Cardiac muscle cell (in vitro differentiated cells and primary cell): Measurements from ENCODE around the gene PPP1R27. TPM values are rescaled to one million over a fixed set of nuclear protein-coding genes. Genes with fewer than 3 reads are reported as not detected.

ENCODE experiments used
- DNase-seq, 2 donors: peaks; one replicate each; pipeline versions ENCODE4 v3.0.0 to v3.0.0-alpha.2; 2010 to 2017; ENCODE audit warnings: low read depth in 1 of 2, low spot score in 1 of 2
- H3K27ac ChIP-seq: fragments of 200-600 bp; sonication (generic); 2 replicates; pipeline ENCODE4 v1.5.1; 2016
- H3K27me3 ChIP-seq: fragments of 200-600 bp; sonication (generic); 2 replicates; pipeline ENCODE4 v1.6.0; 2016; ENCODE audit warnings: control low read depth
- H3K36me3 ChIP-seq: fragments of 200-600 bp; sonication (generic); 2 replicates; pipeline ENCODE4 v1.5.1; 2016; ENCODE audit warnings: control low read depth
- H3K4me1 ChIP-seq: fragments of 200-600 bp; sonication (generic); 2 replicates; pipeline ENCODE4 v1.8.1; 2017; ENCODE audit warnings: low read depth, mild to moderate bottlenecking, mixed run types
- H3K4me3 ChIP-seq: fragments of 200-600 bp; sonication (generic); 2 replicates; pipeline ENCODE4 v1.5.1; 2016; ENCODE audit warnings: mild to moderate bottlenecking
- H3K9me3 ChIP-seq: fragments of 200-600 bp; sonication (generic); 2 replicates; pipeline ENCODE4 v1.5.1; 2017; ENCODE audit warnings: low read depth, mild to moderate bottlenecking, control low read depth
- polyA plus RNA-seq: library from polyadenylated mRNA; unstranded; fragments of >200 nt; fragmentation: Nextera tagmentation; extraction: Ambion mirVana; gene quantifications from 2 replicates; pipeline ENCODE4 v1.2.1, GENCODE V29; 2016
- total RNA-seq: library from RNA; depleted of rRNA; stranded (reverse); fragments of >200 nt; gene quantifications from 2 replicates; pipeline ENCODE4 v1.2.3, GENCODE V29; 2016
- TF ChIP-seq, protein P1 (sequence below): IDR thresholded peaks from 2 replicates; pipeline ENCODE4 v1.5.1; 2012; ENCODE audit warnings: low read depth, mild to moderate bottlenecking, low read length

Gene PPP1R27
- total and polyA plus RNA-seq, 2 experiments from 2014 or later = not detected

DNA sequence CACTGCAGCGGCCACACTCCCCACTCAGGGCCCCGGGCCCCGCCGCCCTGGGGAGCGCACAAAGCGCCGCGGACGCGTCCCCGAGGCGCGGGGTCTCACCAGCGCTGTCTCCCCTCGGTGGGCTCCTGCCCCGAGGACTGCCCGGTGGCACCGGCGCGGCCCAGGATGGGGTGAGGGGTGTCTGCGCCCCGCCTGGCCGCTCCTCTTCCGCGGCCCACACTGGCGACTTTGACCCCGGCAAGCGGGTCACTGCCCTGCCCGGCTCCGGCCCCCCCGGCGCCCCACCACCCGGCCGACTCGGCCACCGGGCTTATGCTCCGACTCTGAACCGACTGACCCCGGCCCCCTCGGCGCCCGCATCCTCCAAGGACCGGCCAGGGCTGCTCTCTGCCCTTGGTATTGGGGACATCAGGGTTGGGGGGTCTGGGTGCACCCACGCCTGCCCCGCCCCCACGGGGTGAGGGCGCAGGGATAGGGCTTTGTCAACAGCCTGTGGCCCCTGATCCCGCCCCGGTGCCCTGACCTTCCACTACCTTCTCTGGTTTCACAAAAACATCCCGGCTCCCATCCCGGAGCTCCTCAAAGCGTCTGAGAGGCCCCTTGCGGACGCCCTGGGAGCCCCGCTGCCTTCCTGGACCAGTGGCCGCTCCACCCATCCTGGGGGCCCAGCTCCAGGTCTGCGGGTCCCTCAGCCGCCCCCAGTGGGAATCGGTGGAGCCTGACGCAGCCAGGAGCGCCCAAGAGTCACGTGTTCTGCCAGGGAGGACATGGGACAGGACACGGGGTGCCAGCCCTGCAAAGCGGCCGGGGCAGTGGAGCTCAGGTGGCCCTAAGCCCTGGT is 30.1 kb downstream of the PPP1R27 start:
- Histone ChIP-seq H3K27me3 (peaks cover 98% of the 10 kb centered on the region), H3K4me3 (peak overlapping the region; percentile 26), H3K4me1 (no peaks in the 10 kb centered on the region), H3K36me3 (no peaks in the 10 kb centered on the region), H3K9me3 (no peaks in the 10 kb centered on the region), H3K27ac (no peak overlapping the region)
- TF ChIP-seq, protein P1, sequence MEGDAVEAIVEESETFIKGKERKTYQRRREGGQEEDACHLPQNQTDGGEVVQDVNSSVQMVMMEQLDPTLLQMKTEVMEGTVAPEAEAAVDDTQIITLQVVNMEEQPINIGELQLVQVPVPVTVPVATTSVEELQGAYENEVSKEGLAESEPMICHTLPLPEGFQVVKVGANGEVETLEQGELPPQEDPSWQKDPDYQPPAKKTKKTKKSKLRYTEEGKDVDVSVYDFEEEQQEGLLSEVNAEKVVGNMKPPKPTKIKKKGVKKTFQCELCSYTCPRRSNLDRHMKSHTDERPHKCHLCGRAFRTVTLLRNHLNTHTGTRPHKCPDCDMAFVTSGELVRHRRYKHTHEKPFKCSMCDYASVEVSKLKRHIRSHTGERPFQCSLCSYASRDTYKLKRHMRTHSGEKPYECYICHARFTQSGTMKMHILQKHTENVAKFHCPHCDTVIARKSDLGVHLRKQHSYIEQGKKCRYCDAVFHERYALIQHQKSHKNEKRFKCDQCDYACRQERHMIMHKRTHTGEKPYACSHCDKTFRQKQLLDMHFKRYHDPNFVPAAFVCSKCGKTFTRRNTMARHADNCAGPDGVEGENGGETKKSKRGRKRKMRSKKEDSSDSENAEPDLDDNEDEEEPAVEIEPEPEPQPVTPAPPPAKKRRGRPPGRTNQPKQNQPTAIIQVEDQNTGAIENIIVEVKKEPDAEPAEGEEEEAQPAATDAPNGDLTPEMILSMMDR = no peak
- DNase-seq = no peak

DNA sequence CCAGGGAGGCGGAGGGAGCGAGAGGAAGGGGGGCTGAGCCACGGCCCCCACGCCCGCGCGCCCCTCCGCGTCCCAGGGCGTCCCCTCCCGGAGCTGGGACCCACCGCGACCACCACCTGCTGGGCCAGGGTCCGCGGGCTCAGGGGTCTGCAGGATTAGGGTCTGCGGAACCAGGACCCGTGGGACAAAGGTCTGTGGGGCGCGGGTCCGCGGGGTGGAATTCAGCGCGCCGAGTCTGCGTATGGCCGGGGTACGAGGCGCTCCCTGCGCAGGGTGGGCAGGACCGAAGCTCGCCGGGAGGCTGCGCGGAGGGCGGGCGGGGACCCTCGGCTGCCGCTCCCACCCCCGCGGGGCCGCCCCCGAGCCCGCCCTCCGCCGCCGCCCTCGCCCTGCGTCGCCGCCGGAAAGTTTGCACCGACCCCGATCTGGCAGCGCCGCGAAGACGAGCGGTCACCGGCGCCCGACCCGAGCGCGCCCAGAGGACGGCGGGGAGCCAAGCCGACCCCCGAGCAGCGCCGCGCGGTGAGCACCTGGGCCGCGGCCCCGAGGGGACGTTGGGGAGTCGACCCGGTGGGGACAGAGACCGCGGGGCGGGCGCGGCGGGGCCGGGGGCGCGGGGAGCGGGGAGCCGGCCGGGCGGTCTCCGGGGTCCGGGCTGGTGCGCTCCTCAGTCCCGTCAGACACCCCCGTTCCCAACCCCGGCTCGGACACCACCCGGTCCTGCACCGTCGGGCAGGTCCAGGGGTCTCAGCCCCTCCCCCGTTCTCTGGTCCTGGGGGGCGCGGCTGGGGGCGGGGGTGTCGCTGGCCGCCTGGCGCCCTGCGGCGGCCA is 30.9 kb downstream of the PPP1R27 start, which contains the start of gene GCGR:
TSS of gene GCGR (plus strand) at position 423 of the 831 bp plus-strand sequence. CDS start 4,869 bp downstream, outside the sequence.
- H3K4me1 ChIP-seq = no peaks in the 10 kb centered on the region
- TF ChIP-seq, protein P1 = no peak
- no peaks in the 10 kb centered on the region for H3K36me3 ChIP-seq
- no peaks in the 10 kb centered on the region for H3K9me3 ChIP-seq
- H3K27ac ChIP-seq = no peak within 1 kb of the TSS
- DNase-seq = peak in 1 of 2 donors; percentile 40
- H3K27me3 ChIP-seq = peaks cover 93% of the 10 kb centered on the region
- peak within 1 kb of the TSS; percentile 26 for H3K4me3 ChIP-seq

DNA sequence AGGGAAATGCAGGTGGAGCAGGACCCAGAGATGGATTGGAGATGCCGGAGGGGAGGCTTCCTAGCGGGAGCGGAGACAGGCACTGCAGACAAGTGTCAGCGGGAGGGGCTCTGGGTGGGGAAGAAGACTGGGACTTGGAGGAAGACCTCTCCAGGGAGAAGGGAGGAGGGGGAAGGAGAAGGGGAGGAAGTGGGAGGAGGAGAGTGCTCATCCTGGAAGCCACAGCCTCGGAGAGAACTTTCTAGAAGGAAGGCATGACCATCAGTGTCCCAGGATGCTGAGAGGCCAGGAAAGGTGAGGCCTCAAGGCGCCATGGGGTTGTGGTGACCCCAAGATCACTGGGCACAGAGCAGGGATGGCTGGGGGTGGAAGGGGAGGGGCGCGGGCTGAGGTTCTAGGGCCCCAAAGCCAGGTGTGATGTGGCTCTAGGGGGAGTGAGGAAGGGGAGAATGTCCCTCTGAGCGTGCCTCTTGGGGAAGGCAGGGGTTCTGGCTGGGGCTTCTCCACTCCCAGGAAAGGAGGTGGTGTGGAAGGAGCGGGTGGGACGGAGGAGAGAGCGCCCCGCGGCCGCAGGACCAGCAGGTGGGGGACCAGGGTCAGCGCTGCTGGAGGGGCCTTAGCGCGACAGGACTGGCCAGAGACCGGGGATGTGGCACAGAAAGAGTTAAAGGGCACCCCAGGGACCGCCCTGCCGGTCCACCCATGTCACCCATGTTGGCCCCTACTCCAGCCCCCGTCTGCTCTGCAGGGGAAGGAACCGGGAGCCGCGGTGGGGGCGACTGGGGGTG is 31.8 kb downstream of the PPP1R27 start:
- H3K4me1 ChIP-seq = no peaks in the 10 kb centered on the region
- H3K9me3 ChIP-seq = no peaks in the 10 kb centered on the region
- H3K36me3 ChIP-seq = no peaks in the 10 kb centered on the region
- H3K27ac ChIP-seq = no peak overlapping the region
- peak overlapping the region; percentile 26 for H3K4me3 ChIP-seq
- TF ChIP-seq, protein P1 = no peak
- DNase-seq = no peak
- peaks cover 86% of the 10 kb centered on the region for H3K27me3 ChIP-seq

DNA sequence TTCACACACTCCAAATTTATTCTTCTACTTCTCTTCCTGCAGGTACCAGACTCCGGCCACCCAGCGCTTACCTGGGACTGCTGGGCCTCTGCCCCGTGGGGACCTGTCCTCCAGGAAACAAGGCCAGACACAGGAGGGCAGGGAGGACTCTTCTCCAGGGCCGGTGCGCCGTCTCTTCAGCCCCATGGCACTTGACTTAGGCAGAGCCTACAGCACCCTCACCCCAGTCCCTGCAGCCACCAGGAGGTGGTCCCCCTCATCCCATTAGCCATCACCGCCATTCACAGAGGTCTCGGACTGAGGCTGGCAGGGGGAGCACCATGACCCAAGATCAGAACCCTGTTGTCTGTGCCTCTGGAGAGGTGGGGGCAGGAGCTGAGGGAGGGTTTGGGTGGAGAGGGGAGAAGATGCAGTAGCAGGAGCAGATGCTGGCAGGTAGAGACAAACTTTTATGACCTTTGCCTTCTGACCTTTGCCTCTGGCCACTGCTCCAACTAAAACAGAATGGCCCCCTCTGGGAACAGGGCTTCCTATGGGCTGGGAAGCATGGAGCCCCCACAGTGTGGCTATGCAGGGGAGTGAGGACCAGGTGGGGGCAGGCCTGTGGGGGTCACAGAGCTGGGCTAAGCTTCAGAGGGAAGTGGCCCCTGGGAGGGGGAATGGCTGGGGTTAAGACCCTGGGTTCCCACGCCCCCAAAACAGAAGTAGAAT is 32.6 kb downstream of the PPP1R27 start:
- Histone ChIP-seq H3K27ac (no peak overlapping the region), H3K27me3 (peaks cover 77% of the 10 kb centered on the region), H3K4me1 (no peaks in the 10 kb centered on the region), H3K36me3 (no peaks in the 10 kb centered on the region), H3K9me3 (no peaks in the 10 kb centered on the region), H3K4me3 (no peak overlapping the region)
- no peak for DNase-seq
- TF ChIP-seq, protein P1 = no peak

DNA sequence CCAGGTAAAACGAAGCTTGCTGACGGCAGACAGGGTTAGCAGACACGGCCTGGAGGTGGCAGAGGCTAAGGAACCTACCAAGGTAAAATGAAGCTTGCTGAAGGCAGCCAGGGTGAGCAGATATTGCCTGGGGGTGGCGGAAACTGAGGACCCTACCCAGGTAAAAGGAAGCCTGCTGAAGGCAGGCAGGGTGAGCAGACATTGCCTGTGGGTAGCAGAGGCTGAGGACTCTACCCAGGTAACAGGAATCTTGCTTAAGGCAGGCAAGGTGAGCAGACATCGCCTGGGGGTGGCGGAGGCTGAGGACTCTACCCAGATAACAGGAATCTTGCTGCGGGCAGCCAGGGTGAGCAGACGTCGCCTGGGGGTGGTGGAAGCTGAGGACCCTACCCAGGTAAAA is 33.5 kb downstream of the PPP1R27 start:
- Histone ChIP-seq H3K4me1 (no peaks in the 10 kb centered on the region), H3K27me3 (peaks cover 68% of the 10 kb centered on the region), H3K27ac (no peak overlapping the region), H3K4me3 (no peak overlapping the region), H3K36me3 (no peaks in the 10 kb centered on the region), H3K9me3 (no peaks in the 10 kb centered on the region)
- no peak for DNase-seq
- TF ChIP-seq, protein P1 = no peak
